HEK293 (cell line): Measurements from ENCODE around the gene COASY.

Experiments
- CTCF ChIA-PET: fragments of 350-600 bp; formaldehyde crosslinking; extraction: SDS; loops from one replicate; lab custom pipeline; 2021; ENCODE audit warnings: antibody characterized with exemption; lab: Yijun Ruan, JAX
- POLR2A ChIA-PET: fragments of 300-600 bp; formaldehyde crosslinking; extraction: SDS; loops from one replicate; lab custom pipeline; 2020; ENCODE audit warnings: antibody characterized with exemption, inconsistent platforms; lab: Yijun Ruan, JAX
- H3K27ac ChIP-seq: fragments of 200-500 bp; sonication (Bioruptor generic); 2 replicates; pipeline ENCODE4 v1.5.1; 2014; ENCODE audit warnings: low read depth, low read length, control low read depth, inconsistent platforms; ENCODE audit errors: extremely low read depth
- H3K36me3 ChIP-seq, 2 experiments: fragments of 200-500 bp in 1 of 2; sonication (Bioruptor generic) in 1 of 2; 1 replicate in 1 of 2; 2 replicates in 1 of 2; pipeline ENCODE4 v1.5.1; 2014 to 2017; ENCODE audit warnings: inconsistent platforms in 2 of 2, low read length in 2 of 2; ENCODE audit not compliant: control insufficient read depth in 2 of 2, insufficient read depth in 1 of 2
- H3K4me1 ChIP-seq: fragments of 200-500 bp; sonication (Bioruptor generic); 2 replicates; pipeline ENCODE4 v1.5.1; 2014; ENCODE audit warnings: mild to moderate bottlenecking, low read length, inconsistent platforms; ENCODE audit not compliant: control insufficient read depth, insufficient read depth
- H3K4me3 ChIP-seq: 2 replicates; pipeline ENCODE4 v1.5.1; 2011; ENCODE audit warnings: low read depth, mild to moderate bottlenecking, control low read depth, low read length, moderate library complexity
- H3K9me3 ChIP-seq: fragments of 200-500 bp; sonication (Bioruptor generic); 2 replicates; pipeline ENCODE4 v1.5.1; 2014; ENCODE audit warnings: low read depth, low read length, inconsistent platforms; ENCODE audit not compliant: control insufficient read depth, insufficient read depth
- INSM2 ChIP-seq: fragments of 450-650 bp; formaldehyde crosslinking; IDR thresholded peaks from 2 replicates; pipeline ENCODE4 v1.5.1; 2016; ENCODE audit warnings: missing biosample characterization, missing genetic modification characterization
- KLF16 ChIP-seq: fragments of 450-650 bp; formaldehyde crosslinking; IDR thresholded peaks from 2 replicates; pipeline ENCODE4 v1.5.1; 2017; ENCODE audit warnings: missing biosample characterization, missing genetic modification characterization
- MYNN ChIP-seq: fragments of 450-650 bp; formaldehyde crosslinking; IDR thresholded peaks from 2 replicates; pipeline ENCODE4 v1.5.1; 2016; ENCODE audit warnings: missing biosample characterization, missing genetic modification characterization, borderline replicate concordance
- PRDM6 ChIP-seq: fragments of 450-650 bp; formaldehyde crosslinking; IDR thresholded peaks from 2 replicates; pipeline ENCODE4 v1.5.1; 2017; ENCODE audit warnings: missing biosample characterization, missing genetic modification characterization
- RBAK ChIP-seq: fragments of 450-650 bp; formaldehyde crosslinking; IDR thresholded peaks from 2 replicates; pipeline ENCODE4 v1.5.1; 2016; ENCODE audit warnings: missing biosample characterization, missing genetic modification characterization
- TRIM28 ChIP-seq: IDR thresholded peaks from 2 replicates; pipeline ENCODE4 v1.6.1; 2011; ENCODE audit warnings: low read length, control low read depth, borderline replicate concordance
- ZEB2 ChIP-seq: fragments of 450-650 bp; formaldehyde crosslinking; IDR thresholded peaks from 2 replicates; pipeline ENCODE4 v1.5.1; 2016; ENCODE audit warnings: missing biosample characterization, missing genetic modification characterization
- ZNF2 ChIP-seq: fragments of 450-650 bp; formaldehyde crosslinking; IDR thresholded peaks from 2 replicates; pipeline ENCODE4 v1.5.1; 2016; ENCODE audit warnings: missing biosample characterization, missing genetic modification characterization
- ZNF211 ChIP-seq: fragments of 450-650 bp; formaldehyde crosslinking; IDR thresholded peaks from 2 replicates; pipeline ENCODE4 v1.5.1; 2016; ENCODE audit warnings: low read depth, missing biosample characterization, missing genetic modification characterization
- ZNF223 ChIP-seq: fragments of 450-650 bp; formaldehyde crosslinking; IDR thresholded peaks from 2 replicates; pipeline ENCODE4 v1.5.1; 2016; ENCODE audit warnings: missing biosample characterization, missing genetic modification characterization
- ZNF274 ChIP-seq, 2 experiments: fragments of 200-500 bp in 1 of 2; fragments of 450-650 bp in 1 of 2; sonication (Bioruptor generic) in 1 of 2; formaldehyde crosslinking in 1 of 2; IDR thresholded peaks; 2 replicates each; pipeline versions ENCODE4 v1.5.1 to v1.6.1; 2014 to 2016; ENCODE audit warnings: borderline replicate concordance in 1 of 2, inconsistent platforms in 1 of 2, low read length in 1 of 2, missing biosample characterization in 1 of 2, missing genetic modification characterization in 1 of 2
- ZNF335 ChIP-seq: fragments of 450-650 bp; formaldehyde crosslinking; conservative IDR thresholded peaks from 2 replicates; pipeline ENCODE4 v1.5.1; 2016; ENCODE audit warnings: missing biosample characterization, missing genetic modification characterization
- ZNF354C ChIP-seq: fragments of 450-650 bp; formaldehyde crosslinking; IDR thresholded peaks from 2 replicates; pipeline ENCODE4 v1.5.1; 2016; ENCODE audit warnings: missing biosample characterization, missing genetic modification characterization, low read depth, borderline replicate concordance
- ZNF501 ChIP-seq: fragments of 450-650 bp; formaldehyde crosslinking; IDR thresholded peaks from 2 replicates; pipeline ENCODE4 v1.5.1; 2016; ENCODE audit warnings: missing biosample characterization, missing genetic modification characterization
- ZNF585B ChIP-seq: fragments of 450-650 bp; formaldehyde crosslinking; IDR thresholded peaks from 2 replicates; pipeline ENCODE4 v1.5.1; 2016; ENCODE audit warnings: missing biosample characterization, missing genetic modification characterization
- ZNF600 ChIP-seq: fragments of 450-650 bp; formaldehyde crosslinking; IDR thresholded peaks from 2 replicates; pipeline ENCODE4 v1.5.1; 2016; ENCODE audit warnings: missing biosample characterization, missing genetic modification characterization
- ZNF626 ChIP-seq: fragments of 450-650 bp; sonication (Bioruptor Pico); formaldehyde crosslinking; IDR thresholded peaks from 2 replicates; pipeline ENCODE4 v1.5.1; 2018; ENCODE audit warnings: missing biosample characterization, missing genetic modification characterization, inconsistent platforms
- ZNF629 ChIP-seq: fragments of 450-650 bp; formaldehyde crosslinking; IDR thresholded peaks from 2 replicates; pipeline ENCODE4 v1.5.1; 2017; ENCODE audit warnings: missing biosample characterization, missing genetic modification characterization
- ZNF692 ChIP-seq: fragments of 450-650 bp; formaldehyde crosslinking; IDR thresholded peaks from 2 replicates; pipeline ENCODE4 v1.5.1; 2016; ENCODE audit warnings: missing biosample characterization, missing genetic modification characterization
- ZNF777 ChIP-seq: fragments of 450-650 bp; formaldehyde crosslinking; IDR thresholded peaks from 2 replicates; pipeline ENCODE4 v1.5.1; 2017; ENCODE audit warnings: missing biosample characterization, missing genetic modification characterization, borderline replicate concordance

Gene COASY

GRCh38 chr17:42603318-42603717 is 41.4 kb downstream of the COASY start:
- CTCF ChIA-PET: no interaction called here
- TF ChIP-seq PRDM6 (peak; percentile 70), ZNF354C (tag by site-specific recombination) (no peak)

GRCh38 chr17:42607769-42608168 is 45.8 kb downstream of the COASY start:
- H3K36me3 ChIP-seq: peaks cover 12 to 18% of the 10 kb centered on the region in 2 experiments
- TF ChIP-seq PRDM6 (0 out of 2 replicates have a peak, but pooled peaks have one; percentile 9), TRIM28 (no peak), ZNF335 (tag by site-specific recombination) (peak; percentile 33; the same call in 1 of the 2 replicates)
- no peak overlapping the region for H3K27ac ChIP-seq
- CTCF ChIA-PET: interaction anchor here (0.7 to 2.5 kb wide), 8 partner anchors 7 to 390 kb away, joined by 3 to 12 read pairs (median 4); partner anchors contain the start of genes PSMC3IP and RPL27
- peaks cover 20% of the 10 kb centered on the region for H3K4me1 ChIP-seq
- no peaks in the 10 kb centered on the region for H3K9me3 ChIP-seq
- H3K4me3 ChIP-seq: 0 out of 2 replicates have a peak overlapping the region, but pooled peaks have one; percentile 1
- POLR2A ChIA-PET: interaction anchor here (1.0 to 3.0 kb wide), 6 partner anchors 11 to 75 kb away, joined by 3 to 56 read pairs (median 26); partner anchors contain the start of genes CCR10, PLEKHH3 and PSMC3IP

More at GRCh38 chr17:42603318-42603717, 41.4 kb downstream of the COASY start:
- Histone ChIP-seq H3K4me1 (peaks cover 20% of the 10 kb centered on the region), H3K36me3 (peaks cover 5 to 6% of the 10 kb centered on the region in 2 experiments; a peak in 2 of 3 replicates), H3K9me3 (no peaks in the 10 kb centered on the region), H3K4me3 (no peak overlapping the region), H3K27ac (no peak overlapping the region; the same call in 1 of the 2 replicates)
- POLR2A ChIA-PET: no interaction called here

GRCh38 chr17:42608305-42609181 is 46.6 kb downstream of the COASY start:
- peak overlapping the region; percentile 76 for H3K4me3 ChIP-seq
- POLR2A ChIA-PET: interaction anchor here (0.5 to 3.0 kb wide), 38 partner anchors 8 to 390 kb away, joined by 3 to 56 read pairs (median 5); partner anchors contain the start of genes BECN1, CCR10, NAGLU and PLEKHH3
- H3K4me1 ChIP-seq: peaks cover 17% of the 10 kb centered on the region
- H3K9me3 ChIP-seq: no peaks in the 10 kb centered on the region
- peak overlapping the region; percentile 73 for H3K27ac ChIP-seq
- H3K36me3 ChIP-seq: peaks cover 17 to 23% of the 10 kb centered on the region in 2 experiments
- CTCF ChIA-PET: interaction anchor here (0.6 to 2.5 kb wide), 10 partner anchors 8 to 389 kb away, joined by 3 to 12 read pairs (median 3); partner anchors contain the start of genes PSMC3IP and RPL27
- TF ChIP-seq INSM2 (0 out of 2 replicates have a peak, but pooled peaks have one; percentile 66), ZNF211 (tag by site-specific recombination) (no peak), ZNF629 (0 out of 2 replicates have a peak, but pooled peaks have one; percentile 19), KLF16 (no peak), ZNF692 (tag by site-specific recombination) (0 out of 2 replicates have a peak, but pooled peaks have one; percentile 30), ZNF626 (no peak), ZNF2 (peak; percentile 69), RBAK (tag by site-specific recombination) (no peak), ZNF274 (IDR thresholded peaks at IDR 0.05; ENCODE audit: low read length) (no peak), ZNF274 (tag by site-specific recombination; IDR thresholded peaks at IDR 0.05; ENCODE audit: borderline replicate concordance) (no peak), ZEB2 (tag by site-specific recombination) (peak; percentile 35; the same call in 1 of the 2 replicates), ZNF501 (tag by site-specific recombination) (peak; percentile 43; the same call in 1 of the 2 replicates), ZNF223 (peak; percentile 92), MYNN (tag by site-specific recombination) (peak; percentile 50; the same call in 1 of the 2 replicates), ZNF585B (tag by site-specific recombination) (no peak), ZNF777 (no peak), ZNF600 (tag by site-specific recombination) (peak; percentile 93; the same call in 1 of the 2 replicates)
